Caco-2 (cell line): Measurements from ENCODE around the gene ATP8B4. TPM values are rescaled to one million over a fixed set of nuclear protein-coding genes. Genes with fewer than 3 reads are reported as not detected.

Experiments used
- BruUV-seq: library from RNA; stranded (reverse); fragments of 400-500 nt; replicated peaks from 2 replicates; lab custom pipeline; 2021; lab: Mats Ljungman, UMichigan
- CTCF ChIA-PET: fragments of 300-600 bp; sonication (Branson Sonifier 250); formaldehyde crosslinking; loops from one replicate; lab custom pipeline; 2022; ENCODE audit warnings: antibody characterized with exemption; lab: Charles Lee
- POLR2A ChIA-PET: fragments of 300-600 bp; sonication (Branson Sonifier 250); formaldehyde crosslinking; loops from one replicate; lab custom pipeline; 2022; ENCODE audit warnings: antibody characterized with exemption; lab: Charles Lee
- DNase-seq, 2 experiments: peaks; one replicate each; pipeline versions ENCODE4 v3.0.0 to v3.0.0-alpha.2; 2020 to 2022
- H3K27me3 ChIP-seq: replicated peaks from 2 replicates; pipeline ENCODE4 v1.6.0; 2011; ENCODE audit warnings: low read length; ENCODE audit not compliant: control insufficient read depth, insufficient read depth
- H3K36me3 ChIP-seq: 2 replicates; pipeline ENCODE4 v1.5.1; 2011; ENCODE audit warnings: low read length; ENCODE audit not compliant: control insufficient read depth, insufficient read depth
- H3K4me1 ChIP-seq: fragments of 250-450 bp; sonication (Bioruptor Pico); 2 replicates; pipeline ENCODE4 v1.5.1; 2020; ENCODE audit warnings: mild to moderate bottlenecking
- H3K4me3 ChIP-seq: 2 replicates; pipeline ENCODE4 v1.5.1; 2011; ENCODE audit warnings: low read depth, mild to moderate bottlenecking, control low read depth, low read length
- H3K9me3 ChIP-seq: fragments of 250-450 bp; sonication (Bioruptor Pico); 2 replicates; pipeline ENCODE4 v1.5.1; 2020; ENCODE audit warnings: mild to moderate bottlenecking, moderate library complexity
- H3K27ac Mint-ChIP-seq: one replicate; pipeline ENCODE4 v1.8.0; 2022; ENCODE audit warnings: mixed read lengths; ENCODE audit not compliant: unreplicated experiment
- H3K27me3 Mint-ChIP-seq: one replicate; pipeline ENCODE4 v1.8.0; 2022; ENCODE audit warnings: mixed read lengths; ENCODE audit not compliant: insufficient read depth, unreplicated experiment
- H3K36me3 Mint-ChIP-seq: one replicate; pipeline ENCODE4 v1.8.0; 2022; ENCODE audit warnings: mild to moderate bottlenecking, mixed read lengths; ENCODE audit not compliant: insufficient read depth, unreplicated experiment
- H3K4me1 Mint-ChIP-seq: one replicate; pipeline ENCODE4 v1.8.0; 2022; ENCODE audit warnings: low read depth, mixed read lengths; ENCODE audit not compliant: unreplicated experiment
- H3K4me3 Mint-ChIP-seq: one replicate; pipeline ENCODE4 v1.8.0; 2022; ENCODE audit warnings: mild to moderate bottlenecking, moderate library complexity, mixed read lengths; ENCODE audit not compliant: unreplicated experiment
- H3K9me3 Mint-ChIP-seq: one replicate; pipeline ENCODE4 v1.8.0; 2022; ENCODE audit warnings: mixed read lengths; ENCODE audit not compliant: unreplicated experiment
- intact Hi-C: fragments of 100-400 bp; cut with micrococcal nuclease; formaldehyde crosslinking; loops from one replicate; pipeline ENCODE4 v1.10.0; 2022; ENCODE audit not compliant: unreplicated experiment
- total RNA-seq: library from RNA; stranded (reverse); gene quantifications from 2 replicates; pipeline ENCODE4 v1.2.3, GENCODE V29; 2022
- TF ChIP-seq, protein P1 (sequence below), 2 experiments: fragments of 200-600 bp in 1 of 2; IDR thresholded peaks; 1 replicate in 1 of 2; 2 replicates in 1 of 2; pipeline versions ENCODE4 v1.5.1 to v1.8.0; 2011 to 2022; ENCODE audit warnings: antibody characterized with exemption in 1 of 2, control low read depth in 1 of 2, inconsistent platforms in 1 of 2, low read depth in 1 of 2, low read length in 1 of 2, mild to moderate bottlenecking in 1 of 2, moderate library complexity in 1 of 2; ENCODE audit not compliant: insufficient read depth in 1 of 2, severe bottlenecking in 1 of 2, unreplicated experiment in 1 of 2

ATP8B4 gene
- total RNA-seq, 1 experiment from 2014 or later: 0.57 TPM

DNA sequence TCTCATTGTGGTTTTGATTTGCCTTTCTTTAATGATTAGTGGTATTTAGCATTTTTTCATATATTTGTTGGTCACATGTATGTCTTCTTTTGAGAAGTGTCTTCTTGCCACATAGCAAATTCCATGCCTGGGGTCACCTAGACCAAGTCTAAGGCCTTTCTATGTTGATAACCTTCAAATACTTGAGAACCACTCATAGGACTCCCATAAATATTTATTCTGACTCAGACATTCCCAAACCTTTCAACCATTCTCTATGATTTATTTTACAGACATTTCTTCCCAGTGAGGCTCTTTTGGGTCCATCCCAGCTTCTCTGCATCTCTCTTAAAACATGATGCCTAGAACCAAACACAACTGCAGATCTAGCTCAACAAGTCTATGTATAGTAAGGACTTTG lies 69.2 kb downstream of the ATP8B4 start:
- no peaks in the 10 kb centered on the region for H3K4me1 ChIP-seq
- no peak overlapping the region for H3K4me3 ChIP-seq
- H3K36me3 Mint-ChIP-seq: no peaks in the 10 kb centered on the region
- H3K9me3 Mint-ChIP-seq: no peaks in the 10 kb centered on the region
- H3K36me3 ChIP-seq: no peaks in the 10 kb centered on the region
- BruUV-seq: no TSS peak
- no peaks in the 10 kb centered on the region for H3K4me1 Mint-ChIP-seq
- CTCF ChIA-PET: interaction anchor here (0.5 kb wide), 1 partner anchor 863 kb away, joined by 3 read pairs; no protein-coding TSS in a partner anchor
- DNase-seq: no peak
- intact Hi-C loops: loop anchor here (5.0 kb wide), 1 partner anchor 1188 kb away; no protein-coding TSS in a partner anchor
- no peaks in the 10 kb centered on the region for H3K27me3 Mint-ChIP-seq
- no peaks in the 10 kb centered on the region for H3K27me3 ChIP-seq
- TF ChIP-seq, protein P1, sequence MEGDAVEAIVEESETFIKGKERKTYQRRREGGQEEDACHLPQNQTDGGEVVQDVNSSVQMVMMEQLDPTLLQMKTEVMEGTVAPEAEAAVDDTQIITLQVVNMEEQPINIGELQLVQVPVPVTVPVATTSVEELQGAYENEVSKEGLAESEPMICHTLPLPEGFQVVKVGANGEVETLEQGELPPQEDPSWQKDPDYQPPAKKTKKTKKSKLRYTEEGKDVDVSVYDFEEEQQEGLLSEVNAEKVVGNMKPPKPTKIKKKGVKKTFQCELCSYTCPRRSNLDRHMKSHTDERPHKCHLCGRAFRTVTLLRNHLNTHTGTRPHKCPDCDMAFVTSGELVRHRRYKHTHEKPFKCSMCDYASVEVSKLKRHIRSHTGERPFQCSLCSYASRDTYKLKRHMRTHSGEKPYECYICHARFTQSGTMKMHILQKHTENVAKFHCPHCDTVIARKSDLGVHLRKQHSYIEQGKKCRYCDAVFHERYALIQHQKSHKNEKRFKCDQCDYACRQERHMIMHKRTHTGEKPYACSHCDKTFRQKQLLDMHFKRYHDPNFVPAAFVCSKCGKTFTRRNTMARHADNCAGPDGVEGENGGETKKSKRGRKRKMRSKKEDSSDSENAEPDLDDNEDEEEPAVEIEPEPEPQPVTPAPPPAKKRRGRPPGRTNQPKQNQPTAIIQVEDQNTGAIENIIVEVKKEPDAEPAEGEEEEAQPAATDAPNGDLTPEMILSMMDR (IDR thresholded peaks at IDR 0.05; ENCODE audit: insufficient read depth in 1 of 2, low read depth in 1 of 2, low read length in 1 of 2, severe bottlenecking in 1 of 2, unreplicated experiment in 1 of 2): no peak
- no peaks in the 10 kb centered on the region for H3K9me3 ChIP-seq
- POLR2A ChIA-PET: no interaction called here
- no peak overlapping the region for H3K27ac Mint-ChIP-seq
- H3K4me3 Mint-ChIP-seq: no peak overlapping the region

DNA sequence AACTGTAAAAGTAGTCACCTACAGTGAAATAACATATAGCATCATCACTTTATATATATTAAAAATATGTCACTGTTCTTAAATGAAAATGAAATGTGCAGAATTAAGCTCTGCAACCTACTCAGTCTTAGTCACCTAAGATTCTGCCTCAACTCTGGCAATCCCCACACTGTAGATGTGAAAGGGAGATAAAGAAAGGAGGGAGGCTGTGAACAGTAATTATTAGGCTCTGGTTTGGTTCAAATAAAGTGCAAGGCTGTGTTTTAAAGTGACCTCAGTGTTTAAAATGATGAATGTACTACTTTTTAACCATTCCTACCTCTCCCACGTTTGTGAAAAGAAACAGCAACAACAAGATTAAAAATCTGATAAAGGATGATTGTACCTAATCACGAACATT lies 72.2 kb downstream of the ATP8B4 start:
- Histone ChIP-seq H3K4me1 (no peaks in the 10 kb centered on the region), H3K9me3 (peaks cover 6% of the 10 kb centered on the region; the same call in 1 of the 2 replicates), H3K4me3 (no peak overlapping the region), H3K27me3 (no peaks in the 10 kb centered on the region), H3K36me3 (no peaks in the 10 kb centered on the region)
- ChIA-PET CTCF (no interaction called here), POLR2A (no interaction called here)
- intact Hi-C loops: no loop called here
- H3K36me3 Mint-ChIP-seq: no peaks in the 10 kb centered on the region
- no TSS peak for BruUV-seq
- no peaks in the 10 kb centered on the region for H3K4me1 Mint-ChIP-seq
- DNase-seq: no peak
- no peak overlapping the region for H3K27ac Mint-ChIP-seq
- TF ChIP-seq, protein P1 (IDR thresholded peaks at IDR 0.05; ENCODE audit: insufficient read depth in 1 of 2, low read depth in 1 of 2, low read length in 1 of 2, severe bottlenecking in 1 of 2, unreplicated experiment in 1 of 2): no peak
- no peaks in the 10 kb centered on the region for H3K27me3 Mint-ChIP-seq
- peaks cover 19% of the 10 kb centered on the region for H3K9me3 Mint-ChIP-seq
- no peak overlapping the region for H3K4me3 Mint-ChIP-seq

DNA sequence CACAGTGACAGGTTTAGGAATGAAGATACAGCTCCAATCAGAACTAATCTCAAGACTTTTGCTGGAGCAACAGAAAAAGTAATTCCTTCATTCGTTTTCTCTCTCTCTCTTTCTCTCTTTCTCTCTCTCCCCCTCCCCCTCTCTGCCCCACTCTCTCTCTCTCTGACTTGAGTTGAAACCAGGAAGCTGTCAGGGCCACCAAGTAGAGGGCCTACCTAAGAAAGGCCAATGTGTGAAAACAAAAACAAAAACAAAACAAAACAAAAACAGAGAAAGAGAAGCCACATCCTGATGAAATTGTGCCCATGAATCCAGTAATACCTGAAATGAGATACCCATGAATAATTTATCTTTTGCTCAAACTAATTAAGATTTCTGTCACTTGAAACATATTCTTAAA lies 72.9 kb downstream of the ATP8B4 start:
- DNase-seq: no peak
- Mint-ChIP-seq H3K27ac (no peak overlapping the region), H3K4me1 (no peaks in the 10 kb centered on the region), H3K9me3 (peaks cover 19% of the 10 kb centered on the region), H3K27me3 (no peaks in the 10 kb centered on the region), H3K4me3 (no peak overlapping the region), H3K36me3 (no peaks in the 10 kb centered on the region)
- ChIA-PET CTCF (no interaction called here), POLR2A (no interaction called here)
- Histone ChIP-seq H3K9me3 (peaks cover 6% of the 10 kb centered on the region; the same call in 1 of the 2 replicates), H3K4me1 (no peaks in the 10 kb centered on the region), H3K27me3 (no peaks in the 10 kb centered on the region), H3K36me3 (no peaks in the 10 kb centered on the region), H3K4me3 (no peak overlapping the region)
- intact Hi-C loops: no loop called here
- BruUV-seq: no TSS peak
- TF ChIP-seq, protein P1 (IDR thresholded peaks at IDR 0.05; ENCODE audit: insufficient read depth in 1 of 2, low read depth in 1 of 2, low read length in 1 of 2, severe bottlenecking in 1 of 2, unreplicated experiment in 1 of 2): no peak
